Measurements from ENCODE around the gene CREBZF.
A peak's percentile ranks its signal among the peaks of the same experiment; 100 is the strongest.

CREBZF gene

DNA sequence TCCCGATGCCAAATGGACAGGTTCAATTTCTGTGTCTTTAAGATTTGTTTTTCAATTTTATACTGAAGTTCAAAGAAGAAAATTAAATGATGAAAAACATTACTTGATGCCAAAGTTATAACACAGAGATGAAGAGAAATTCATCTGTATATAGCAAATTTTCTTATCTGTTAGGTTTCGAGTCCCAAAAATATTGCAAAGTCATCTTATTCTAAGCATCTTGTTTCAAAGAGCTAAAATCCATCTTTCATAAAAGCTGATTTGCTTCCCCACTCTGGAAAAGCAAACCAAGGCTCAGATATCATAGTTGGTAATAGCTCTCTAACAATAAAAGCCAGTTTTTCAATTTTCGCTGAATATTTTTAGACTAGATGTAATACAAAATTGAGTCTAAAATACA, 40.0 kb upstream of the CREBZF start:
- peak overlapping the region in 2 of 3 experiments; percentile 23 to 53 for H3K27ac Mint-ChIP-seq
- no peaks in the 10 kb centered on the region for H3K27me3 Mint-ChIP-seq (ENCODE audit: low read depth)
- peaks cover 7% of the 10 kb centered on the region for H3K9me3 Mint-ChIP-seq
- TF ChIP-seq, protein P1, sequence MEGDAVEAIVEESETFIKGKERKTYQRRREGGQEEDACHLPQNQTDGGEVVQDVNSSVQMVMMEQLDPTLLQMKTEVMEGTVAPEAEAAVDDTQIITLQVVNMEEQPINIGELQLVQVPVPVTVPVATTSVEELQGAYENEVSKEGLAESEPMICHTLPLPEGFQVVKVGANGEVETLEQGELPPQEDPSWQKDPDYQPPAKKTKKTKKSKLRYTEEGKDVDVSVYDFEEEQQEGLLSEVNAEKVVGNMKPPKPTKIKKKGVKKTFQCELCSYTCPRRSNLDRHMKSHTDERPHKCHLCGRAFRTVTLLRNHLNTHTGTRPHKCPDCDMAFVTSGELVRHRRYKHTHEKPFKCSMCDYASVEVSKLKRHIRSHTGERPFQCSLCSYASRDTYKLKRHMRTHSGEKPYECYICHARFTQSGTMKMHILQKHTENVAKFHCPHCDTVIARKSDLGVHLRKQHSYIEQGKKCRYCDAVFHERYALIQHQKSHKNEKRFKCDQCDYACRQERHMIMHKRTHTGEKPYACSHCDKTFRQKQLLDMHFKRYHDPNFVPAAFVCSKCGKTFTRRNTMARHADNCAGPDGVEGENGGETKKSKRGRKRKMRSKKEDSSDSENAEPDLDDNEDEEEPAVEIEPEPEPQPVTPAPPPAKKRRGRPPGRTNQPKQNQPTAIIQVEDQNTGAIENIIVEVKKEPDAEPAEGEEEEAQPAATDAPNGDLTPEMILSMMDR (IDR thresholded peaks at IDR 0.05; ENCODE audit: unreplicated experiment in 3 of 3) = no peak
- H3K4me1 Mint-ChIP-seq = peaks cover 16% of the 10 kb centered on the region
- H3K4me3 Mint-ChIP-seq = no peak overlapping the region
- H3K36me3 Mint-ChIP-seq (ENCODE audit: low read depth) = peaks cover 4% of the 10 kb centered on the region

DNA sequence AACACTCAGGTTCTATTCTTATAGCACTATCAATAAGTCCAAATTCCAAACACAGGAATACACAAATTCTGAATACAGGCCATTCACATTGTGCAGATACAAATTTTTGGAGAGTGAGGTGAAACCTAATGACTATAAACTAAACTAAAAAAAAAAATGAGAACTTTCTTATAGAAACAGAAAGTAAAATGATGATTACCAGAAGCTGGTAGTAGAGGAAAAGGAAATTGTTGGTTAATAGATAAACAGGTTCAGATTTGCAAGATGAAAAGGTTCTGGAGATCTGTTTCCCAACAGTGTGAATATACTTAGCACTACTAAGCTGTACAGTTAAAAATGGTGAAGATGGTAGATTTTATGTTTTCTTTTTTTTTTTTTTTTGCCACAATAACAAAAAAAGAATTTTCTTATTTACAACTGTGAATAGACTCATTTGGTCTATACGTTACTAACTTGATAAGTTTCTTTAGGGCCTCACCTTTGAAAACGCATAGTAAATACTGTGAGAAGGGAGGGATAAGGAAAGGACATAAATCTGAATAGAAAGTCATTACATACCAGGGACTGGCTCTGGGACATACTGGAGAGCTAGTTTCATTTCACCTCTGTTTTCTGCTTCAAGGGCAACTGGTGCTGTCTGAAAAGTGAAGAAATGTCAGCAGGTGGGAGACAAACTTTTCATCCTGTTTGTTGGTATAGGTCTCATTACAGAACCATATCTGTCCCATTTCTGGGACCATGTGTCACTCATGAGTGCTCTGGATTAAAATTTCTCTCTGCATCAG, 35.2 kb upstream of the CREBZF start:
- Mint-ChIP-seq H3K4me3 (no peak overlapping the region), H3K27ac (peak overlapping the region; percentile 49 to 77 (median 63)), H3K4me1 (peaks cover 10% of the 10 kb centered on the region), H3K27me3 (ENCODE audit: low read depth) (no peaks in the 10 kb centered on the region), H3K9me3 (peaks cover 7% of the 10 kb centered on the region), H3K36me3 (ENCODE audit: low read depth) (no peaks in the 10 kb centered on the region)
- TF ChIP-seq, protein P1 (IDR thresholded peaks at IDR 0.05; ENCODE audit: unreplicated experiment in 3 of 3) = no peak

DNA sequence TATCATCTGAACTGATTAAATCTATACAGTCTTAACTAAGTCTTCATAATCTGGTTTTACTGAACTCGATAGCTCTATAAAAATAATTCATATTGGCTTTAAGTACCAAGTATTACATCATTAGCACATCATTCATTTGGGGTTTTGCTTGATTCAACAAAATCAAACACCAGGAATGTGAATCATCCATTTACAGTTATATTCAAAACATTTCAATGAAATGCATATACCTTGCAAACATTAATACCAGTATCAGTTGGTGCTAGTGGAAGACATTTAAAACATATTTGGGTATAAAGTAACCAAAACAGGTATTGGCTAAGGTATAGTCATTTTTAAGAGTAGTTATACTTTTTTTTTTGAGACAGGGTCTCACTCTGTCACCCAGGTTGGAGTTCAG, 33.3 kb upstream of the CREBZF start:
- TF ChIP-seq, protein P1 (IDR thresholded peaks at IDR 0.05; ENCODE audit: unreplicated experiment in 3 of 3) = no peak
- Mint-ChIP-seq H3K9me3 (peaks cover 4% of the 10 kb centered on the region), H3K27me3 (ENCODE audit: low read depth) (no peaks in the 10 kb centered on the region), H3K4me3 (no peak overlapping the region), H3K27ac (no peak overlapping the region), H3K36me3 (ENCODE audit: low read depth) (no peaks in the 10 kb centered on the region), H3K4me1 (peaks cover 4% of the 10 kb centered on the region)

DNA sequence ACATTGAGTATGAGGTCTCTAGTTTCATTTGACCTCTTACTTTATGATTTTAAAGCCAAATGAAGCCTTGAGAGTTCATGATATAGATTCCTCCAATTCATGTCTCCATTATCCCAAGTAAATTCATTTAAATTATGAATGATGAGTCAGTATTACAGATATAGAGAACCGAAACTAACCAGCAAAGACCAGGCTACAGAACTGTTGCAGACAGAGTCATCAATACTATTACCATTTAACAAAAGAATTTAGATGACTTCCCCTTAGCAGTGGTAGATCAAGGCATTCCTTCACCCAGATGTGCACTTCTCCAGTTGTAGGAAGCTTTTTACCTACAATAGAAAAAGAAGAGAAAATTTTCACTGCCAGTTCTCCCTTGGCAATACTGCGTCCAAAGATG, 32.8 kb upstream of the CREBZF start:
- no peak overlapping the region for H3K27ac Mint-ChIP-seq
- H3K4me3 Mint-ChIP-seq = no peak overlapping the region
- TF ChIP-seq, protein P1 (IDR thresholded peaks at IDR 0.05; ENCODE audit: unreplicated experiment in 3 of 3) = no peak
- peaks cover 4% of the 10 kb centered on the region for H3K4me1 Mint-ChIP-seq
- no peaks in the 10 kb centered on the region for H3K27me3 Mint-ChIP-seq (ENCODE audit: low read depth)
- no peaks in the 10 kb centered on the region for H3K9me3 Mint-ChIP-seq
- H3K36me3 Mint-ChIP-seq (ENCODE audit: low read depth) = no peaks in the 10 kb centered on the region

DNA sequence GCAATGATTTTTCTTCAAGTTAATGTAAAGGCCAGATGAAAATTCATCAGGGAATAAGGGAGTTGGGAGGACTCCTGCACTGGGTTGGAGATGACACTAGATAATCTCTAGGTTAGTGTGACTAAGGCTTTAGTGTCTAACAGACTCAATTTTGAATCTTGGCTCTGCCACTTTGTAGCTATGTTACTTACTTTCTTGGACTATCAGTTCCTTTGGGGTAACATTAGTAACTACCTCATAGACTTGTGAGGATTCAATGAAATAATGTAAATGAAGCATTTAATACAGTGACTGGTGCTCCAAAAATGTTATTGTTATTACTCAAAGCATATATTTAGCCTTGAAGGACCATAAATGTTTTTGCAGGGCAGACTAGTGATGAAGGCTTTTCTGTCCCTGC, 30.6 kb upstream of the CREBZF start:
- TF ChIP-seq, protein P1 (IDR thresholded peaks at IDR 0.05; ENCODE audit: unreplicated experiment in 3 of 3) = no peak
- no peaks in the 10 kb centered on the region for H3K9me3 Mint-ChIP-seq
- H3K4me3 Mint-ChIP-seq = no peak overlapping the region
- no peaks in the 10 kb centered on the region for H3K27me3 Mint-ChIP-seq (ENCODE audit: low read depth)
- H3K4me1 Mint-ChIP-seq = peaks cover 4% of the 10 kb centered on the region
- peak overlapping the region in 1 of 3 experiments; percentile 49 for H3K27ac Mint-ChIP-seq
- no peaks in the 10 kb centered on the region for H3K36me3 Mint-ChIP-seq (ENCODE audit: low read depth)
